AG09309 (cell line): ENCODE measurements around the gene OAS3.

Experiments
- DNase-seq: peaks from one replicate; pipeline ENCODE4 v3.0.0-alpha.2; 2010; ENCODE audit warnings: low read depth
- H3K4me3 ChIP-seq: 2 replicates; pipeline ENCODE4 v1.5.1; 2011; ENCODE audit warnings: mild to moderate bottlenecking, low read depth, low read length, moderate library complexity; ENCODE audit not compliant: control insufficient read depth
- TF ChIP-seq, protein P1 (sequence below): IDR thresholded peaks from 2 replicates; pipeline ENCODE4 v1.5.1; 2011; ENCODE audit warnings: mild to moderate bottlenecking, low read depth, low read length, inconsistent platforms; ENCODE audit not compliant: insufficient read depth, control insufficient read depth; ENCODE audit errors: missing control alignments

Gene OAS3

DNA sequence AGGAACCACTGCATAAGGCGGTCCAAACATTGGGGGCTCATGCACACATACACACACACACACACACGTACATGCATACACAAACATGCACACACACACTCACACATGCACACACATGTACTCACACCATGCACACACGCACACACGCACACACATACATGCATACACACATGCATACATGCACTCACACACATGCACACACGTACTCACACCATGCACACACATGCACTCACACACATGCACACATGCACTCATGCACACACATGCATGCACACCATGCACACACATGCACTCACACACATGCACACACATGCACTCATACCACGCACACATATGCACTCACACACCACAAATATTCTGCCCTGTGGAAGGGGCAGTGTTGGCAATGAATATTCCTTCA is 62.2 kb downstream of the OAS3 start:
- H3K4me3 ChIP-seq, result no peak overlapping the region
- DNase-seq, result no peak
- TF ChIP-seq, protein P1, sequence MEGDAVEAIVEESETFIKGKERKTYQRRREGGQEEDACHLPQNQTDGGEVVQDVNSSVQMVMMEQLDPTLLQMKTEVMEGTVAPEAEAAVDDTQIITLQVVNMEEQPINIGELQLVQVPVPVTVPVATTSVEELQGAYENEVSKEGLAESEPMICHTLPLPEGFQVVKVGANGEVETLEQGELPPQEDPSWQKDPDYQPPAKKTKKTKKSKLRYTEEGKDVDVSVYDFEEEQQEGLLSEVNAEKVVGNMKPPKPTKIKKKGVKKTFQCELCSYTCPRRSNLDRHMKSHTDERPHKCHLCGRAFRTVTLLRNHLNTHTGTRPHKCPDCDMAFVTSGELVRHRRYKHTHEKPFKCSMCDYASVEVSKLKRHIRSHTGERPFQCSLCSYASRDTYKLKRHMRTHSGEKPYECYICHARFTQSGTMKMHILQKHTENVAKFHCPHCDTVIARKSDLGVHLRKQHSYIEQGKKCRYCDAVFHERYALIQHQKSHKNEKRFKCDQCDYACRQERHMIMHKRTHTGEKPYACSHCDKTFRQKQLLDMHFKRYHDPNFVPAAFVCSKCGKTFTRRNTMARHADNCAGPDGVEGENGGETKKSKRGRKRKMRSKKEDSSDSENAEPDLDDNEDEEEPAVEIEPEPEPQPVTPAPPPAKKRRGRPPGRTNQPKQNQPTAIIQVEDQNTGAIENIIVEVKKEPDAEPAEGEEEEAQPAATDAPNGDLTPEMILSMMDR, result no peak

DNA sequence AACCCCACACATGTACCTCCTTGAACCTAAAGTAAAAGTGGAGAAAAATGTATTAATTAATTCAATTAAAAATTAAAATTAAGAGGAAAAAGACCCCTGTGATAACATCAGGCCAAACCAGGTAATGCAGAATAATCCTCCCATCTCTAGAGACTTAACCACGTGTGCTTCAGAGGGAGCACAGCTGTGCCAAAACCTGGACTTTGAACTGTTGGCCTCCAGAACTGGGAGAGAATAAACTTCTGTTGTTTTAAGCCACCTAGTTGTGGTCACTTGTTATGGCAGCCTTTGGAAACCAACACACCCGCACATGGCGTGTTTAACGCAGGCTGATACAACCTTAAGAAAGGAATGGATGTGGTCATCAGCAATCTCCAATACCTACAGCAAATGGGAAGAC is 63.9 kb downstream of the OAS3 start:
- DNase-seq, result no peak
- H3K4me3 ChIP-seq, result no peak overlapping the region
- TF ChIP-seq, protein P1, result no peak

DNA sequence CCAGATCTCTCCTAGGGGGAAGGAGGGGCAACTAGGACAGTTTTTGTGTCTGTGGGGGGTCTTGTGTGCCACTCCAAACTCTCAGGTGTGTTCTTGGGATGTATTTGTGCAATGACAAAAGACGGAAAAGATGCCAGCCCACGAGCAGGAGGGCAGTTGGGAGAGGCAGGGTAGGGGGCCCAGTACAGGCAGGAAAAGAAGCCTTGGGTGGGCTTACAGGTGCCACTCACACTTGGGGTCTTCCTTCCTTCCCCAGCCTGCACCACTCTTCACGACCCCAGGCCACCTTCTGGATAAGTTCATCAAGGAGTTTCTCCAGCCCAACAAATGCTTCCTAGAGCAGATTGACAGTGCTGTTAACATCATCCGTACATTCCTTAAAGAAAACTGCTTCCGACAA is 64.4 kb downstream of the OAS3 start:
- H3K4me3 ChIP-seq, result no peak overlapping the region
- no peak for DNase-seq
- TF ChIP-seq, protein P1, result no peak

DNA sequence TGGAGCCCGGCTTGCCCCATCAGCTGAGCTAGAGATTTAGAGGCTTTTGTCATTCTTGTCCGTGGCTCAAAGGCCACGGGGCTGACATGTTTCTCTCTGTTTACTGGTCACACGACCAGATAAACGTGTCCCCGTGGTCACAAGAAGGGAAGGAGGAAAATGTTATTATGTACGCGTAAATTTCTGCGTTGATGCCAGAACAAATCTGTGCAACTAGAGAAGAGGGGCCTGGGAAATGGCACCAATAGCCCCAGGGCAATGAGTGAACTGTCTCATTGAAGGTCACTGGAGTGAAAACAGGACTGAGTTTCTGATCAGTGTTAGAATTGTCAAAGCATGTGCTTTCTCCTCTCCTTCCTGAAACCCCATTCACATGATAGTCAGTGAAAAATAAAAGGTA is 65.4 kb downstream of the OAS3 start:
- no peak overlapping the region for H3K4me3 ChIP-seq
- TF ChIP-seq, protein P1, result no peak
- no peak for DNase-seq

DNA sequence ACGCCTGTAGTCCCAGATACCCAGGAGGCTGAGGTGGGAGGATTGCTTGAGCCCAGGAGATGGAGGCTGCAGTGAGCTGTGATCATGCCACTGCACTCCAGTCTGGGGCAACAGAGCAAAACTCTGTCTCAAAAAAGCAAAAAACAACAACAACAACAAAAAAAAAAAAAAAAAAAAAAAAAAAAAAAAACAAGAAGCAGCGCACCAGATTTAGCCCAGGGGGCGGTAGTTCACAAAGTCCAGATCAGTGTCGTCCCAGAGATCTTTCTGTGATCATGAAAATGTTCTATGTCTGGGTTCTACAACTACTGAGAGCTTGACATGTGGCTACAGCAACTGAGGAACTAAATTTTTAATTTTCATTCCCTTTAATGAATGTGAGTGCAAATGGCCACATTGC is 67.5 kb downstream of the OAS3 start:
- no peak for DNase-seq
- TF ChIP-seq, protein P1, result peak; percentile 18
- no peak overlapping the region for H3K4me3 ChIP-seq

DNA sequence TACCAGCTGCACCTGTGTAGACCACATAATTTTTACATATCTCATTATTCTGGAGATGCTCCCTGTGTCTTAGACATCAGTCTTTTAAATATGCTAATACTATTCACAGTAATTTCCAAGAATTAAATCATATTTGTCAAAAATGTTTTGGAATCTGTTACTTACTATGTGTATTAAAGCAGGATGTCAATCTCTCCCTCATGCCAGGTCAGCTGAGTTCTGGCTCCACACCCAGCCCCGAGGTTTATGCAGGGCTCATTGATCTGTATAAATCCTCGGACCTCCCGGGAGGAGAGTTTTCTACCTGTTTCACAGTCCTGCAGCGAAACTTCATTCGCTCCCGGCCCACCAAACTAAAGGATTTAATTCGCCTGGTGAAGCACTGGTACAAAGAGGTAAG is 67.9 kb downstream of the OAS3 start:
- TF ChIP-seq, protein P1, result no peak
- no peak overlapping the region for H3K4me3 ChIP-seq
- no peak for DNase-seq

DNA sequence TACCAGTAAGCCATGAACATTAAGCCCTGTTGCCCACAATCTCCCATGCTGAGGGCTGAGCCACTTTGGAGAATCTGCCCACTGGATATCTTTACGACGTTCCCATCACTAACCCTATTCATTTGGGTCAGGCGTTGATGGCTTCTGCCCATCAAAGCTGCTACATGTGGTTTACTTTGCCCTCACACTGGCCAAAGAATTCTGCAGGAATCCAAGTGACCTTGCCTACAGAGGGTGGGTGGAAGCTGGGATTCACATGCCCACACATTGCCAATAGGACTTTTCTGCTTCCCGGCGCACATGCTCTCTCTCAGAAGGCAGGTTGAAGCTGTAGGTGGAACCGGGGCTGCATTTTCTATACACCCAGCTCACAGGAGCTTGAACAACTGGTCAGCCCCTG is 68.4 kb downstream of the OAS3 start:
- no peak overlapping the region for H3K4me3 ChIP-seq
- TF ChIP-seq, protein P1, result no peak

More for the DNA sequence above, 68.4 kb downstream of the OAS3 start:
- no peak for DNase-seq
